Cardiac muscle cell (in vitro differentiated cells and primary cell): ENCODE results near the gene MTIF3. TPM values are rescaled to one million over a fixed set of nuclear protein-coding genes. Genes with fewer than 3 reads are reported as not detected.
A peak's percentile ranks its signal among the peaks of the same experiment; 100 is the strongest.

Experiments
- DNase-seq, 2 donors: peaks; one replicate each; pipeline versions ENCODE4 v3.0.0 to v3.0.0-alpha.2; 2010 to 2017; ENCODE audit warnings: low read depth in 1 of 2, low spot score in 1 of 2
- H3K27ac ChIP-seq: fragments of 200-600 bp; sonication (generic); 2 replicates; pipeline ENCODE4 v1.5.1; 2016
- H3K27me3 ChIP-seq: fragments of 200-600 bp; sonication (generic); 2 replicates; pipeline ENCODE4 v1.6.0; 2016; ENCODE audit warnings: control low read depth
- H3K36me3 ChIP-seq: fragments of 200-600 bp; sonication (generic); 2 replicates; pipeline ENCODE4 v1.5.1; 2016; ENCODE audit warnings: control low read depth
- H3K4me1 ChIP-seq: fragments of 200-600 bp; sonication (generic); 2 replicates; pipeline ENCODE4 v1.8.1; 2017; ENCODE audit warnings: low read depth, mild to moderate bottlenecking, mixed run types
- H3K4me3 ChIP-seq: fragments of 200-600 bp; sonication (generic); 2 replicates; pipeline ENCODE4 v1.5.1; 2016; ENCODE audit warnings: mild to moderate bottlenecking
- H3K9me3 ChIP-seq: fragments of 200-600 bp; sonication (generic); 2 replicates; pipeline ENCODE4 v1.5.1; 2017; ENCODE audit warnings: low read depth, mild to moderate bottlenecking, control low read depth
- polyA plus RNA-seq: library from polyadenylated mRNA; unstranded; fragments of >200 nt; fragmentation: Nextera tagmentation; extraction: Ambion mirVana; gene quantifications from 2 replicates; pipeline ENCODE4 v1.2.1, GENCODE V29; 2016
- total RNA-seq: library from RNA; depleted of rRNA; stranded (reverse); fragments of >200 nt; gene quantifications from 2 replicates; pipeline ENCODE4 v1.2.3, GENCODE V29; 2016
- TF ChIP-seq, protein P1 (sequence below): IDR thresholded peaks from 2 replicates; pipeline ENCODE4 v1.5.1; 2012; ENCODE audit warnings: low read depth, mild to moderate bottlenecking, low read length

Gene MTIF3
- total and polyA plus RNA-seq, 2 experiments from 2014 or later = 55.5 to 72.8 TPM

DNA sequence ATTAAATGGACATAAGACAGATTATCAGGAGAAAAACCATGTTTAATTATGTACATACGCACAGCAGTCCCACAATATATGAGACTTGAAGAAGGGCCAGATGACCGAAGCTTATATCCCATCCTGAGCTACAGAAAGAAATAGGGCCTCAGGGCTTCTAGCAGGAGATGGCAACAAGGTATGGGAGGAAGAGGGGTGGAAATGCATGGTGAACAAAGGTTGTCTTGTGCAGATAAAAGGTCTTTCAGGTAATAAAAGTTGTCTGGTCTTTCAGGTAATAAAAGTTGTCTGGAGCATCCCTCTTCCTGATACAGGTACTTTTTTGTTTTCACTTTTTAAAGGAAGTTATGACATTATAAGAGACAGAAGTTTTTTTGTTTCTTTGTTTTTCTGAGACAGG is 41.4 kb downstream of the MTIF3 start:
- DNase-seq = no peak
- no peak overlapping the region for H3K27ac ChIP-seq
- no peaks in the 10 kb centered on the region for H3K4me1 ChIP-seq
- H3K4me3 ChIP-seq = no peak overlapping the region
- no peaks in the 10 kb centered on the region for H3K36me3 ChIP-seq
- no peaks in the 10 kb centered on the region for H3K9me3 ChIP-seq
- TF ChIP-seq, protein P1, sequence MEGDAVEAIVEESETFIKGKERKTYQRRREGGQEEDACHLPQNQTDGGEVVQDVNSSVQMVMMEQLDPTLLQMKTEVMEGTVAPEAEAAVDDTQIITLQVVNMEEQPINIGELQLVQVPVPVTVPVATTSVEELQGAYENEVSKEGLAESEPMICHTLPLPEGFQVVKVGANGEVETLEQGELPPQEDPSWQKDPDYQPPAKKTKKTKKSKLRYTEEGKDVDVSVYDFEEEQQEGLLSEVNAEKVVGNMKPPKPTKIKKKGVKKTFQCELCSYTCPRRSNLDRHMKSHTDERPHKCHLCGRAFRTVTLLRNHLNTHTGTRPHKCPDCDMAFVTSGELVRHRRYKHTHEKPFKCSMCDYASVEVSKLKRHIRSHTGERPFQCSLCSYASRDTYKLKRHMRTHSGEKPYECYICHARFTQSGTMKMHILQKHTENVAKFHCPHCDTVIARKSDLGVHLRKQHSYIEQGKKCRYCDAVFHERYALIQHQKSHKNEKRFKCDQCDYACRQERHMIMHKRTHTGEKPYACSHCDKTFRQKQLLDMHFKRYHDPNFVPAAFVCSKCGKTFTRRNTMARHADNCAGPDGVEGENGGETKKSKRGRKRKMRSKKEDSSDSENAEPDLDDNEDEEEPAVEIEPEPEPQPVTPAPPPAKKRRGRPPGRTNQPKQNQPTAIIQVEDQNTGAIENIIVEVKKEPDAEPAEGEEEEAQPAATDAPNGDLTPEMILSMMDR = no peak
- peaks cover 8% of the 10 kb centered on the region for H3K27me3 ChIP-seq

DNA sequence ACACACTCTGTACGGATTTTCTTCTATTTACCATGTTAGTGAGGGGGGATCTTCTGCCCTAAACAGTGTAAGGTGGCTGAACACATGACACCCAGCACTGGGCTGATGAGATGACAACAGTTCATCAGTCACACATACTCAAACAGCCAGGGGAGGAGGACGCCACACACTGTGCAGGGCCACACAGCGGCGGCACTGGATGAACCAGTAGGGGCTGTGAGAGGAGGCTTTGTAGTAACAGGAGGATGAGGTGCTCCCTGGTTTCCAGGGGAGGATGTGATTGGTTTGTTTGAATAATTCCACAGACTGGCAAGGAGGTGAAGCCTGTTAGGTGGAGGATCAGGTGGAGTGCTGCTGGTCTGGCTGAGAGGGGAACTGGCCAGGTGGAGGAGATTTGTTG is 42.3 kb downstream of the MTIF3 start:
- H3K9me3 ChIP-seq = no peaks in the 10 kb centered on the region
- peaks cover 3% of the 10 kb centered on the region for H3K4me1 ChIP-seq
- no peaks in the 10 kb centered on the region for H3K36me3 ChIP-seq
- DNase-seq = peak in 1 of 2 donors; percentile 19
- H3K4me3 ChIP-seq = no peak overlapping the region
- TF ChIP-seq, protein P1 = no peak
- H3K27ac ChIP-seq = no peak overlapping the region
- H3K27me3 ChIP-seq = peaks cover 8% of the 10 kb centered on the region

DNA sequence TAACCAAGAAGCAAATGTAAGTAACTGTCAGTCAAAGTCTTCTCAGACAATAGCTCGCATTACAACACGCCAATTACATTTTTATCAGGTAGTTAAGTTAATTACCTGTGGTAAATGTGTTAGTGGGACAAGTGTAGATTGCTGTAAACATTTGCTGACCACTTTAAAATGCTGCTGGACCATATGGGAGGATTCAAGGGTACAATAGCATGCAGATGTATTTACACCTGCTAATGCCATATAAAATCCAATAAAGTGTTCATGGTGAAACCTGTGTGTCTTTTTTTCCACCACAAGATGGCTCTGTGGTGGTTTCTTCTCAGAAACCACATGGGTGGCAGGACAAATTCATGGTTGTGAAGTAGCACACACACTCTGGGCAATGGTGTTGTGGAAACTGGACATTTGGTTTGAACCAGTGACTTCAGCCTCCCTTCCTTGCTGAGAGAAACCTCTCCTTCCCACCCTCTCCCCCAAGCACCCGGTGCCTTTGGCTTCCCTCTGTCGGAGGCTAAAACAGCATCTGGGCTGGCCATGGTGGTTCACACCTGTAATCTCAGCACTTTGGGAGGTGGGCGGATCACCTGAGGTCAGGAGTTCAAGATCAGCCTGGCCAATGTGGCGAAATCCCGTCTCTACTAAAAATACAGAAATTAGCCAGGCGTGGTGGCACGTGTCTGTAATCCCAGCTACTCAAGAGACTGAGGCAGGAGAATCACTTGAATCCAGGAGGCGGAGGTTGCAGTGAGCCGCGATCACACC is 44.0 kb downstream of the MTIF3 start:
- Histone ChIP-seq H3K27ac (no peak overlapping the region), H3K4me3 (no peak overlapping the region), H3K27me3 (no peaks in the 10 kb centered on the region), H3K4me1 (peaks cover 6% of the 10 kb centered on the region), H3K36me3 (no peaks in the 10 kb centered on the region), H3K9me3 (no peaks in the 10 kb centered on the region)
- DNase-seq = peak; percentile 35 to 56
- TF ChIP-seq, protein P1 = peak; percentile 53

DNA sequence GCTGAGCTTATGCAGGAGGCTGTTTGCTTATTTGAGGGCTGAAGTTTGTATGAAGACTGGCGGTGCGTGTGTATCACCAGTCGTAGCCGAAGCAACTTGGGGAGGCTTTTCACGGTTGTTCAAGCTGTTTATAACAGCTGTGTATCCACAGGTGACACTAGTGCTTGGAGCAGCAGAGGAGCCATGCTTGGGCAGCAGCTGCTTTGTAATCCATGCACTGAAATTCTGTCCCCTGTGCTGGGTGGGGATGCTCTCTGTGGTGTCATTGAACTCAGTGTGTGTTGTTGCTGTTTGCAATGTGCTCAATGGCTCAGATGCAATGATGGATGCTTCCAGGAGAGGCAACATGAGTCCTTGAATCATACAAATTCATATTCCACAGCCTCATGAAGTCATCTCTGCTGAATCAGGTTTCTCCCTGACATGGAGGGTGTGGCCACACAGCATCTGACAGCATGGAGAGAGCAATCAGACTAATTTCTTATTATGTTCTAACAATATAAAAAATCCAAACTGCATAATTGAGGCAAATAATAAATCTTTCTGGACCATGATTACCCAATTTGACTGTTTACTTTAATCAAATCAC is 44.7 kb downstream of the MTIF3 start:
- Histone ChIP-seq H3K27ac (no peak overlapping the region), H3K36me3 (no peaks in the 10 kb centered on the region)

DNA sequence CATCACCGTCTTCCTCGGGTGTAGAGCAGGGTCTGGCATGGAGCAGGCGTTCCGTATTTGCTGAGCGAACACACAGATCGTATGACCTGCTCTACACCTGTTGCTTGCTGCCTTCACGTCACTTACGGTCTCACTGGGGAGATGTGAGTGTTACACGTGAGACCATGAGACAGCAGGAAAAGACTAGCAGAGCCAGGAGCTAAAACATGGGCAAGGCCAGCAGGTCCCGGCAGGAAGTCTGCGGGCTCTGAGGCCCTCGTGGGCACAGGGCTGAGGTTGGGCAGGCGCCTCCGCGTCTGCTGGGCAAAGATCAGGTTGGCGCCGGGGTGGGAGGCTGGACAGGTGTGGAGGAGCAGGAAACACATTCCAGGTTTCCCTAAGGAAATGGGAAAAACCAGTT is 45.7 kb downstream of the MTIF3 start:
- H3K9me3 ChIP-seq = no peaks in the 10 kb centered on the region
- H3K4me1 ChIP-seq = peaks cover 6% of the 10 kb centered on the region
- H3K36me3 ChIP-seq = no peaks in the 10 kb centered on the region
- no peak overlapping the region for H3K4me3 ChIP-seq
- TF ChIP-seq, protein P1 = no peak
- H3K27me3 ChIP-seq = no peaks in the 10 kb centered on the region
- no peak overlapping the region for H3K27ac ChIP-seq
- DNase-seq = no peak

More for the DNA sequence above, 44.7 kb downstream of the MTIF3 start:
- Histone ChIP-seq H3K27me3 (no peaks in the 10 kb centered on the region), H3K4me3 (no peak overlapping the region), H3K4me1 (peaks cover 6% of the 10 kb centered on the region), H3K9me3 (no peaks in the 10 kb centered on the region)
- no peak for DNase-seq
- TF ChIP-seq, protein P1 = no peak
